K562 (cell line): ENCODE data around the gene ENTREP1. TPM values are rescaled to one million over a fixed set of nuclear protein-coding genes. Genes with fewer than 3 reads are reported as not detected.

Experiments
- ATAC-seq: fragments of 200-7000 bp; cut with Tn5 transposase; 3 replicates; pipeline ENCODE4 v1.9.1; 2020; ENCODE audit warnings: moderate library complexity
- BruUV-seq: library from RNA; stranded (reverse); fragments of 400-500 nt; replicated peaks from 2 replicates; lab custom pipeline; 2021; lab: Mats Ljungman, UMichigan
- CTCF ChIA-PET: fragments of 300-600 bp; formaldehyde crosslinking; extraction: SDS; loops from one replicate; lab custom pipeline; 2021; ENCODE audit warnings: low intra/inter-chr PET ratio; lab: Yijun Ruan, JAX
- POLR2A ChIA-PET: fragments of 300-600, 350-650 bp; sonication (Branson Sonifier 250); formaldehyde crosslinking; extraction: SDS; loops from one replicate; lab custom pipeline; 2021; ENCODE audit warnings: antibody characterized with exemption, inconsistent platforms; lab: Yijun Ruan, JAX
- DNase-seq, 4 experiments: peaks; one replicate each; pipeline versions ENCODE4 v3.0.0 to v3.0.0-alpha.2; 2011 to 2018; ENCODE audit warnings: low spot score in 3 of 4, mixed read lengths in 3 of 4; ENCODE audit errors: extremely low read depth in 1 of 4
- FAIRE-seq: peaks from 2 replicates; lab custom pipeline; 2011; peaks lifted over from hg19 to GRCh38; lab: Jason Lieb, UNC
- H2AFZ ChIP-seq: 2 replicates; pipeline ENCODE4 v1.6.0; 2011; ENCODE audit warnings: low read depth, low read length, control low read depth, inconsistent platforms
- H3K27ac ChIP-seq: fragments of 200-600 bp; 3 replicates; pipeline ENCODE4 v1.8.0; 2011; ENCODE audit warnings: low read depth, mild to moderate bottlenecking, control low read depth, inconsistent platforms, low read length, moderate library complexity, mixed read lengths; ENCODE audit errors: extremely low read depth
- H3K27me3 ChIP-seq, 2 experiments: fragments of 300-600 bp in 1 of 2; 2 replicates in 1 of 2; 3 replicates in 1 of 2; pipeline versions ENCODE4 v1.6.0 to v1.8.0; 2011; ENCODE audit warnings: inconsistent platforms in 2 of 2, low read length in 2 of 2, mild to moderate bottlenecking in 1 of 2, mixed read lengths in 1 of 2, moderate library complexity in 1 of 2; ENCODE audit not compliant: control insufficient read depth in 2 of 2, insufficient read depth in 2 of 2
- H3K36me3 ChIP-seq: fragments of 300-600 bp; 3 replicates; pipeline ENCODE4 v1.8.0; 2011; ENCODE audit warnings: mild to moderate bottlenecking, low read length, inconsistent platforms; ENCODE audit not compliant: control insufficient read depth, insufficient read depth
- H3K4me1 ChIP-seq, 2 experiments: fragments of 200-600 bp in 1 of 2; replicated peaks in 1 of 2; 2 replicates in 1 of 2; 3 replicates in 1 of 2; pipeline versions ENCODE4 v1.5.1 to v1.8.0; 2011; ENCODE audit warnings: inconsistent platforms in 2 of 2, low read length in 2 of 2, mild to moderate bottlenecking in 1 of 2, mixed read lengths in 1 of 2, moderate library complexity in 1 of 2; ENCODE audit not compliant: control insufficient read depth in 2 of 2, insufficient read depth in 2 of 2
- H3K4me2 ChIP-seq: 2 replicates; pipeline ENCODE4 v1.6.1; 2011; ENCODE audit warnings: low read length, control low read depth, inconsistent platforms, mixed read lengths; ENCODE audit not compliant: insufficient read depth
- H3K4me3 ChIP-seq: fragments of 200-600 bp; sonication (generic), shearing (Covaris generic); 2 replicates; pipeline ENCODE4 v1.5.1; 2016; ENCODE audit warnings: control low read depth, inconsistent platforms
- H3K79me2 ChIP-seq: fragments of 200-600 bp; 3 replicates; pipeline ENCODE4 v1.8.0; 2011; ENCODE audit warnings: low read length, inconsistent platforms; ENCODE audit not compliant: control insufficient read depth, insufficient read depth
- H3K9ac ChIP-seq, 2 experiments: 2 replicates each; pipeline versions ENCODE4 v1.6.0 to v1.6.1; 2011; ENCODE audit warnings: low read depth in 2 of 2, low read length in 2 of 2, control low read depth in 1 of 2, inconsistent platforms in 1 of 2, mild to moderate bottlenecking in 1 of 2, mixed read lengths in 1 of 2; ENCODE audit not compliant: insufficient read depth in 1 of 2
- H3K9me1 ChIP-seq: one replicate; pipeline ENCODE4 v1.6.0; 2011; ENCODE audit warnings: inconsistent platforms, mild to moderate bottlenecking, low read length, moderate library complexity; ENCODE audit not compliant: control insufficient read depth, insufficient read depth
- H3K9me3 ChIP-seq: replicated peaks from 2 replicates; pipeline ENCODE4 v1.5.1; 2011; ENCODE audit warnings: low read depth, low read length, inconsistent platforms; ENCODE audit not compliant: control insufficient read depth, insufficient read depth
- H4K20me1 ChIP-seq: replicated peaks from 2 replicates; pipeline ENCODE4 v1.6.1; 2011; ENCODE audit warnings: low read length, inconsistent platforms, mixed read lengths; ENCODE audit not compliant: control insufficient read depth, insufficient read depth
- BRD9 ChIP-seq: fragments of 450-650 bp; IDR thresholded peaks from 2 replicates; pipeline ENCODE4 v1.6.1; 2018; ENCODE audit warnings: low read depth; ENCODE audit not compliant: partially characterized antibody
- COPS2 ChIP-seq: fragments of 450-650 bp; conservative IDR thresholded peaks from 2 replicates; pipeline ENCODE4 v1.6.1; 2016; ENCODE audit warnings: mild to moderate bottlenecking, moderate library complexity
- FOXA3 ChIP-seq, 2 experiments: fragments of 450-650 bp in 1 of 2; sonication (generic) in 1 of 2; formaldehyde crosslinking; IDR thresholded peaks in 1 of 2; conservative IDR thresholded peaks in 1 of 2; 2 replicates each; pipeline versions ENCODE4 v1.4.0 to v1.8.0; 2020 to 2022; ENCODE audit warnings: mild to moderate bottlenecking in 2 of 2, missing genetic modification reagents in 1 of 2
- KLF6 ChIP-seq: fragments of 250-450 bp; sonication (Bioruptor Pico); IDR thresholded peaks from 2 replicates; pipeline ENCODE4 v1.4.0; 2020; ENCODE audit warnings: mild to moderate bottlenecking, moderate library complexity, borderline replicate concordance
- NELFE ChIP-seq: IDR thresholded peaks from 2 replicates; pipeline ENCODE4 v1.6.1; 2011; ENCODE audit warnings: mild to moderate bottlenecking; ENCODE audit not compliant: insufficient read depth, insufficient read length
- POU5F1 ChIP-seq: fragments of 150-350 bp; IDR thresholded peaks from 2 replicates; pipeline ENCODE4 v1.6.1; 2014; ENCODE audit warnings: borderline replicate concordance, low read length, low read depth, mild to moderate bottlenecking; ENCODE audit not compliant: partially characterized antibody
- RNF2 ChIP-seq: sonication (generic); IDR thresholded peaks from 2 replicates; pipeline ENCODE4 v1.6.1; 2016
- SMC3 ChIP-seq: conservative IDR thresholded peaks from 2 replicates; pipeline ENCODE4 v1.6.1; 2011; ENCODE audit warnings: low read depth, low read length, improper control_type of control experiment; ENCODE audit not compliant: insufficient read depth
- TEAD2 ChIP-seq: fragments of 450-650 bp; IDR thresholded peaks from 2 replicates; pipeline ENCODE4 v1.6.1; 2016; ENCODE audit warnings: missing genetic modification characterization, control low read depth, missing compliant biosample characterization
- ZFP91 ChIP-seq: sonication (generic); formaldehyde crosslinking; IDR thresholded peaks from 2 replicates; pipeline ENCODE4 v1.8.0; 2022; ENCODE audit warnings: mild to moderate bottlenecking, missing genetic modification reagents
- ZKSCAN8 ChIP-seq: fragments of 200-800 bp; sonication (Bioruptor generic); IDR thresholded peaks from 2 replicates; pipeline ENCODE4 v1.6.1; 2016; ENCODE audit warnings: missing genetic modification characterization, missing compliant biosample characterization
- ZNF347 ChIP-seq: fragments of 450-650 bp; formaldehyde crosslinking; IDR thresholded peaks from 2 replicates; pipeline ENCODE4 v1.4.0; 2020; ENCODE audit warnings: low read depth, mild to moderate bottlenecking, moderate library complexity
- ZNF551 ChIP-seq: fragments of 250-450 bp; sonication (Bioruptor Pico); IDR thresholded peaks from 2 replicates; pipeline ENCODE4 v1.5.0; 2021; ENCODE audit warnings: mild to moderate bottlenecking, moderate library complexity
- WGBS: fragments of 100-300 bp; shearing (Covaris generic); methylation state at CpG from one replicate; pipeline ENCODE4 v1.1.6; 2016; ENCODE audit warnings: low coverage, mixed read lengths; ENCODE audit not compliant: insufficient coverage; ENCODE audit errors: missing lambda C conversion rate; 5-methylcytosine and 5-hydroxymethylcytosine counted together
- in situ Hi-C: fragments of 300-500 bp; cut with MboI; formaldehyde crosslinking; loops from 4 replicates; pipeline ENCODE4 v1.15.0; 2018; ENCODE audit warnings: inconsistent platforms, mixed read lengths
- intact Hi-C: fragments of 100-400 bp; cut with micrococcal nuclease; formaldehyde crosslinking; loops from 2 replicates; pipeline ENCODE4 v1.14.2; 2022
- polyA plus RNA-seq, 8 experiments: library from polyadenylated mRNA; depleted of rRNA in 4 of 8; stranded (reverse) in 5 of 8; unstranded in 3 of 8; fragments of >200 nt; fragmentation: Nextera tagmentation in 2 of 8; fragmentation: Illumina TruSeq in 1 of 8; extraction: Ambion mirVana in 2 of 8; extraction: Trizol in 1 of 8; gene quantifications; 2 replicates each; pipeline versions ENCODE4 v1.2.1 to v1.2.3, GENCODE V29; 2011 to 2014; ENCODE audit warnings: inconsistent platforms in 1 of 8, missing spikeins in 1 of 8
- total RNA-seq, 7 experiments: library from RNA; depleted of rRNA in 6 of 7; stranded (reverse); fragments of >200 nt in 6 of 7; fragmentation: Illumina TruSeq in 2 of 7; extraction: Trizol in 2 of 7; gene quantifications; 2 replicates each; pipeline versions ENCODE4 v1.2.1 to v1.2.3, GENCODE V29; 2011 to 2021; ENCODE audit warnings: low replicate concordance in 1 of 7
- TF ChIP-seq, protein P1 (sequence below): sonication (generic); formaldehyde crosslinking; IDR thresholded peaks from 2 replicates; pipeline ENCODE4 v1.9.0; 2022; ENCODE audit warnings: mild to moderate bottlenecking, missing genetic modification reagents

ENTREP1 gene
- total and polyA plus RNA-seq, 9 of the 15 experiments (the other 6 are each of a cell fraction or from before 2014, with no cell fraction given): not detected

GRCh38 chr9:69412741-69413150 is 87.7 kb downstream of the ENTREP1 start (continued):
- TF ChIP-seq ZNF347 (no peak), SMC3 (peak; percentile 63)
- TF ChIP-seq, all 486 proteins: peak for 7

DNA sequence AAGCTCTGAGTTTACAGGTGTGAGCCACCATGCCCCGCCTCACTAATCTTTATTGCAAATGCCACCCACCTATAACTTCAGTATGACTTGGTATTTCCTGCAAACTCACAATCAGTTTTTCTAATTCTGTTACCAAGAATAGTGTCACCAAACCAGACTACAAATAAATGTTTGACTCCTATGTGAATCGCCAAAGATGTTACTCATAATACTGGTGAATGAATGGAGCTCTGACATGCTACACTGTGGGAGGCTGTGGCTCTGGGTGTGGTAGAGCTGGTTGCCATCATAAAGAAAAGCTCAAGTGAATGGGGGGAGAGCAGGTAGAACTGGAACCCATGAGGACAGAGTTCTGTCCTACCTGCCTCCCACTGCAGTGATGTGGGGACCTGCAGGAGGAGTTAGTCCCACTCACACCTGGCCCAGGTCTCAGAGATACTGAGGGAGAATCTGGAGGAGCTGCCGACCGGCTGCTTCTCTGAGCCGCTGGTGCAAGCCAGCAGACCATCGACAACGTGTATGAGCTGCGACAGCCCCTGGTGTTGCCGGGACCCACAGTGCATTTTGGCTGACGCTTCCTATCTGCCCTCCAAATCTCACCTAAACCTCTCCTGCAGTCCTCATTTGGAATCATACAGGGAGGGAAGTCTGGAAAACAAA is 95.7 kb downstream of the ENTREP1 start:
- CTCF ChIA-PET: no interaction called here
- Histone ChIP-seq H4K20me1 (no peaks in the 10 kb centered on the region), H3K9me3 (no peaks in the 10 kb centered on the region), H3K4me1 (no peaks in the 10 kb centered on the region), H3K4me2 (no peak overlapping the region), H3K36me3 (no peaks in the 10 kb centered on the region), H3K79me2 (no peaks in the 10 kb centered on the region), H3K4me3 (no peak overlapping the region), H3K9me1 (no peaks in the 10 kb centered on the region), H2AFZ (no peak overlapping the region), H3K27me3 (peaks cover 2 to 10% of the 10 kb centered on the region in 2 experiments; a peak in 2 of 5 replicates), H3K27ac (no peak overlapping the region), H3K9ac (no peak overlapping the region)
- no peak for TF ChIP-seq KLF6
- TF ChIP-seq, protein P1, sequence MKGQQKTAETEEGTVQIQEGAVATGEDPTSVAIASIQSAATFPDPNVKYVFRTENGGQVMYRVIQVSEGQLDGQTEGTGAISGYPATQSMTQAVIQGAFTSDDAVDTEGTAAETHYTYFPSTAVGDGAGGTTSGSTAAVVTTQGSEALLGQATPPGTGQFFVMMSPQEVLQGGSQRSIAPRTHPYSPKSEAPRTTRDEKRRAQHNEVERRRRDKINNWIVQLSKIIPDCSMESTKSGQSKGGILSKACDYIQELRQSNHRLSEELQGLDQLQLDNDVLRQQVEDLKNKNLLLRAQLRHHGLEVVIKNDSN (CRISPR knock-in tag): no peak
- no peak for TF ChIP-seq ZNF551 (CRISPR knock-in tag)
- no peak for TF ChIP-seq POU5F1
- TF ChIP-seq BRD9: no peak
- no peak for TF ChIP-seq COPS2
- TF ChIP-seq ZFP91: no peak
- TF ChIP-seq ZKSCAN8: no peak
- no peak for TF ChIP-seq RNF2
- no peak for TF ChIP-seq TEAD2 (tag)
- TF ChIP-seq FOXA3 (CRISPR knock-in tag; conservative IDR thresholded peaks at IDR 0.05 in 1 of 2, IDR thresholded peaks at IDR 0.05 in 1 of 2): no peak
- TF ChIP-seq NELFE: no peak
- no TSS peak for BruUV-seq
- no peak for ATAC-seq
- FAIRE-seq: no peak
- intact Hi-C loops: loop anchor here (5.0 kb wide), 1 partner anchor 457 kb away; no protein-coding TSS in a partner anchor
- POLR2A ChIA-PET: interaction anchor here (0.5 to 0.7 kb wide), 3 partner anchors 27 to 335 kb away, joined by 3 read pairs; no protein-coding TSS in a partner anchor
- in situ Hi-C loops: loop anchor here (10.0 kb wide), 1 partner anchor 514 kb away; no protein-coding TSS in a partner anchor
- WGBS: 1% methylated on average over 8 of the region's 10 CpGs
- no peak for DNase-seq
